Keratinocyte (primary cell): ENCODE measurements around the gene EPHX1. TPM values are rescaled to one million over a fixed set of nuclear protein-coding genes. Genes with fewer than 3 reads are reported as not detected.

Experiments
- DNase-seq: peaks from one replicate; pipeline ENCODE4 v3.0.0-alpha.2; 2011; ENCODE audit warnings: low read depth, missing footprints, low spot score
- FAIRE-seq: peaks from 2 replicates; lab custom pipeline; 2011; peaks lifted over from hg19 to GRCh38; lab: Jason Lieb, UNC
- H2AFZ ChIP-seq: 2 replicates; pipeline ENCODE4 v1.6.0; 2012; ENCODE audit warnings: low read length, control low read depth, inconsistent platforms; ENCODE audit not compliant: control insufficient read depth
- H3K27ac ChIP-seq: 2 replicates; pipeline ENCODE4 v1.5.1; 2011; ENCODE audit warnings: low read length; ENCODE audit not compliant: control insufficient read depth, insufficient read depth
- H3K27me3 ChIP-seq: 3 replicates; pipeline ENCODE4 v1.6.0; 2011; ENCODE audit warnings: low read length; ENCODE audit not compliant: control insufficient read depth, insufficient read depth; ENCODE audit errors: extremely low read depth
- H3K36me3 ChIP-seq, 2 experiments: 2 replicates in 1 of 2; 3 replicates in 1 of 2; pipeline ENCODE4 v1.5.1; 2011; ENCODE audit warnings: low read length in 2 of 2, mild to moderate bottlenecking in 1 of 2; ENCODE audit not compliant: control insufficient read depth in 2 of 2, insufficient read depth in 2 of 2; ENCODE audit errors: extremely low read depth in 1 of 2
- H3K4me1 ChIP-seq: 3 replicates; pipeline ENCODE4 v1.5.1; 2011; ENCODE audit warnings: low read length; ENCODE audit not compliant: control insufficient read depth, insufficient read depth; ENCODE audit errors: extremely low read depth
- H3K4me2 ChIP-seq: 3 replicates; pipeline ENCODE4 v1.6.0; 2011; ENCODE audit warnings: low read depth, low read length; ENCODE audit not compliant: control insufficient read depth, insufficient read depth; ENCODE audit errors: extremely low read depth
- H3K4me3 ChIP-seq, 3 experiments: fragments of 200-600 bp in 1 of 3; sonication (generic) in 1 of 3; 2 replicates in 2 of 3; 3 replicates in 1 of 3; pipeline ENCODE4 v1.5.1; 2011 to 2016; ENCODE audit warnings: low read length in 3 of 3, mild to moderate bottlenecking in 3 of 3, control low read depth in 2 of 3, inconsistent platforms in 1 of 3, low read depth in 1 of 3, mixed read lengths in 1 of 3, mixed run types in 1 of 3, moderate library complexity in 1 of 3; ENCODE audit not compliant: control insufficient read depth in 2 of 3, insufficient read depth in 2 of 3; ENCODE audit errors: extremely low read depth in 1 of 3
- H3K79me2 ChIP-seq: 2 replicates; pipeline ENCODE4 v1.6.0; 2012; ENCODE audit warnings: low read length; ENCODE audit not compliant: control insufficient read depth, insufficient read depth
- H3K9ac ChIP-seq: 3 replicates; pipeline ENCODE4 v1.6.0; 2011; ENCODE audit warnings: low read length; ENCODE audit not compliant: control insufficient read depth, insufficient read depth; ENCODE audit errors: extremely low read depth
- H3K9me1 ChIP-seq: 3 replicates; pipeline ENCODE4 v1.6.0; 2011; ENCODE audit warnings: low read length; ENCODE audit not compliant: control insufficient read depth, insufficient read depth; ENCODE audit errors: extremely low read depth
- H3K9me3 ChIP-seq: 2 replicates; pipeline ENCODE4 v1.5.1; 2012; ENCODE audit warnings: low read depth, low read length; ENCODE audit not compliant: control insufficient read depth
- H4K20me1 ChIP-seq: 3 replicates; pipeline ENCODE4 v1.6.0; 2011; ENCODE audit warnings: low read length; ENCODE audit not compliant: control insufficient read depth, insufficient read depth; ENCODE audit errors: extremely low read depth
- EZH2 ChIP-seq: IDR thresholded peaks from one replicate; pipeline ENCODE4 v1.6.1; 2012; ENCODE audit warnings: inconsistent platforms, mild to moderate bottlenecking, low read length, moderate library complexity
- dilution Hi-C: fragments of 300-500 bp; cut with MboI; formaldehyde crosslinking; loops from one replicate; pipeline ENCODE4 v1.7.0; 2020; ENCODE audit warnings: low sequenced_read_pairs; ENCODE audit not compliant: extremely low pct_ligation_motif_present
- polyA plus RNA-seq, 5 experiments: library from polyadenylated mRNA; depleted of rRNA in 3 of 5; stranded (reverse) in 3 of 5; stranded (forward) in 1 of 5; unstranded in 1 of 5; fragments of >200 nt; gene quantifications; 1 replicate in 1 of 5; 2 replicates in 3 of 5; 3 replicates in 1 of 5; pipeline versions ENCODE4 v1.2.1 to v1.2.3, GENCODE V29; 2011 to 2012; ENCODE audit warnings: missing spikeins in 2 of 5, low read depth in 1 of 5, low replicate concordance in 1 of 5
- TF ChIP-seq, protein P1 (sequence below), 3 experiments: IDR thresholded peaks in 1 of 3; conservative IDR thresholded peaks in 1 of 3; optimal IDR thresholded peaks in 1 of 3; 2 replicates in 2 of 3; 3 replicates in 1 of 3; pipeline versions ENCODE3 to v1.5.1; 2011; ENCODE audit warnings: low read length in 3 of 3, mild to moderate bottlenecking in 3 of 3, moderate library complexity in 2 of 3, control low read depth in 1 of 3, inconsistent platforms in 1 of 3; ENCODE audit not compliant: insufficient read depth in 2 of 3; ENCODE audit errors: extremely low read depth in 1 of 3

The EPHX1 gene
- polyA plus RNA-seq, 1 donor (not counting 4 experiments of a cell fraction or from before 2014, with no cell fraction given) = 6.4 TPM

- no peaks in the 10 kb centered on the region for H3K9me3 ChIP-seq
- no peak overlapping the region for H3K4me3 ChIP-seq
- TF ChIP-seq, protein P1, sequence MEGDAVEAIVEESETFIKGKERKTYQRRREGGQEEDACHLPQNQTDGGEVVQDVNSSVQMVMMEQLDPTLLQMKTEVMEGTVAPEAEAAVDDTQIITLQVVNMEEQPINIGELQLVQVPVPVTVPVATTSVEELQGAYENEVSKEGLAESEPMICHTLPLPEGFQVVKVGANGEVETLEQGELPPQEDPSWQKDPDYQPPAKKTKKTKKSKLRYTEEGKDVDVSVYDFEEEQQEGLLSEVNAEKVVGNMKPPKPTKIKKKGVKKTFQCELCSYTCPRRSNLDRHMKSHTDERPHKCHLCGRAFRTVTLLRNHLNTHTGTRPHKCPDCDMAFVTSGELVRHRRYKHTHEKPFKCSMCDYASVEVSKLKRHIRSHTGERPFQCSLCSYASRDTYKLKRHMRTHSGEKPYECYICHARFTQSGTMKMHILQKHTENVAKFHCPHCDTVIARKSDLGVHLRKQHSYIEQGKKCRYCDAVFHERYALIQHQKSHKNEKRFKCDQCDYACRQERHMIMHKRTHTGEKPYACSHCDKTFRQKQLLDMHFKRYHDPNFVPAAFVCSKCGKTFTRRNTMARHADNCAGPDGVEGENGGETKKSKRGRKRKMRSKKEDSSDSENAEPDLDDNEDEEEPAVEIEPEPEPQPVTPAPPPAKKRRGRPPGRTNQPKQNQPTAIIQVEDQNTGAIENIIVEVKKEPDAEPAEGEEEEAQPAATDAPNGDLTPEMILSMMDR (optimal IDR thresholded peaks at IDR 0.05 in 1 of 3, IDR thresholded peaks at IDR 0.05 in 1 of 3, conservative IDR thresholded peaks at IDR 0.05 in 1 of 3; ENCODE audit: extremely low read depth in 1 of 3, insufficient read depth in 2 of 3, low read length in 3 of 3) = no peak
- TF ChIP-seq EZH2 = no peak
- no peaks in the 10 kb centered on the region for H3K27me3 ChIP-seq
- no peaks in the 10 kb centered on the region for H3K4me1 ChIP-seq
- no peak for FAIRE-seq
- H2AFZ ChIP-seq = no peak overlapping the region
- no peaks in the 10 kb centered on the region for H3K9me1 ChIP-seq
- H3K36me3 ChIP-seq = peaks cover 4 to 15% of the 10 kb centered on the region in 2 experiments
- no peaks in the 10 kb centered on the region for H3K79me2 ChIP-seq
- no peak overlapping the region for H3K4me2 ChIP-seq
- dilution Hi-C loops = no loop called here
- no peak for DNase-seq
- H3K27ac ChIP-seq = no peak overlapping the region
- no peak overlapping the region for H3K9ac ChIP-seq
- peaks cover 4% of the 10 kb centered on the region for H4K20me1 ChIP-seq
Observed at GRCh38 chr1:225849925-225850324, 40.0 kb downstream of the EPHX1 start.

DNA sequence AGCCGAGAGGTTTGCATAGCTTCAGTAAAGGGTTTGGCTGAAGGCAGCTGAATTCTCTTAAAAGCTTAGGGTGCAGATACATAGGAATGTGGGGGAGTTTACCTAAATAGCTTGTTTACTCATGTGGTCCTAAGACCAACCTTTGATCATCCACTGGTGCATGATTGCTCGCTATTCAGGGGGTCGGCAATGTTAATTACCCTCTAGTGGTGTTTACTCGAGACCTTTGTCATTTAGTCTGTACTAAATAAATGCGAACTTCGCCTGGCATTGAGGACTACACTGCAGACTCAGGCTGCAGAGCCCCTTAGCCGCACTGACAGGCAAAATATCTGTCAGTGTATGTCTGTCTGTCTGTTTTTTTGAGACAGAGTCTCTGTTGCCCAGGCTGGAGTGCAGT lies 40.4 kb downstream of the EPHX1 start:
- Histone ChIP-seq H3K79me2 (no peaks in the 10 kb centered on the region), H3K27ac (no peak overlapping the region), H3K4me3 (no peak overlapping the region), H3K4me2 (no peak overlapping the region), H3K4me1 (no peaks in the 10 kb centered on the region), H4K20me1 (peaks cover 4% of the 10 kb centered on the region), H2AFZ (no peak overlapping the region), H3K9ac (no peak overlapping the region), H3K27me3 (no peaks in the 10 kb centered on the region), H3K36me3 (peaks cover 4 to 15% of the 10 kb centered on the region in 2 experiments), H3K9me1 (no peaks in the 10 kb centered on the region), H3K9me3 (no peaks in the 10 kb centered on the region)
- no peak for FAIRE-seq
- DNase-seq = no peak
- TF ChIP-seq EZH2 = no peak
- TF ChIP-seq, protein P1 (optimal IDR thresholded peaks at IDR 0.05 in 1 of 3, IDR thresholded peaks at IDR 0.05 in 1 of 3, conservative IDR thresholded peaks at IDR 0.05 in 1 of 3; ENCODE audit: extremely low read depth in 1 of 3, insufficient read depth in 2 of 3, low read length in 3 of 3) = no peak
- dilution Hi-C loops = no loop called here
